GM18868 (cell line): ENCODE results near the gene MYL2.
A peak's percentile ranks its signal among the peaks of the same experiment; 100 is the strongest.

ENCODE experiments used
- ATAC-seq: cut with Tn5 transposase; IDR thresholded peaks from one replicate; pipeline ENCODE4 v1.9.1; 2021; ENCODE audit warnings: mild to moderate bottlenecking, moderate library complexity; ENCODE audit not compliant: unreplicated experiment

The MYL2 gene

DNA sequence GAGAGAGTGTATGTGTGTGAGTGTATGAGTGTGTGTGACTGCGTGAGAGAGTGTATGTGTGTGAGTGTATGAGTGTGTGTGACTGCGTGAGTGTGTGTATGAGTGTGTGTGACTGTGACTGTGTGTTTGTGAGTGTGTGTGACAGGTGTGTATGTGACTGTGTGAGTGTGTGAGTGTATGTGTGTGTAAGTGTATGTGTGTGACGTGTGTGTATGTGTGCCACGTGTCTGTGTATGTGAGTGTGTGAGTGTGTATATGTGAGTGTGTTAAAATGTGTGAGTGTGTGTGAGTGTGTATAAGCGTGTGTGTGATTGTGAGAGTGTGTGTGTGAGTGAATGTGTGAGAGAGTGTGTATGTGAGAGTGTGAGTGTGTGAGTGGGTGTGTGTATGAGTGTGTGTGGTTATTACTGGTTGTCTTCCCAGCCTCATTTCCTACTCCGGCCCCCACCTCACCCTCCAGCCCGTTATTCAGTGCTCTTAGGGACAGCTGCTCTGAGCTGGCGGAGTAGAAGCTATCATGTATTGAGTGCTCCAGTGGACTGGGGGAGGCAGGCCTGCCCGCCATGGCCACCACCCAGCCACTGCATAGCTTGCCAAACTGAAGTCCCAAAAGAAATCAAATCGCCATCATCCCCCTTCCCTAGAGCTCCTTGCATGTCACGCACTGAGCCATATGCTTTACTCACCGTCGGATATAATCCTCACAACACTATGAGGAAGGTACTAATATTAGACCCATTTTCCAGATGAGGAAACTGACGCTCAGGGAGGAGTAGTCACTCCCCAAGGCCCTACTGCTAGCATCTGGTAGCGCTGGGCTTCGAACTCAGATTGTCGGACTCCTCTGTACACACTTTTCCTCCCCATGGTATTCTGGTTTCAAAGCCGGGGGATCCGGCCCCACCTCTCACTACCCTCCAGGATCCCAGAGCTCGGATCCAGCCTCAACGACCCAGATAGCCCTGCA, 10.3 kb upstream of the MYL2 start:
- ATAC-seq: no peak

DNA sequence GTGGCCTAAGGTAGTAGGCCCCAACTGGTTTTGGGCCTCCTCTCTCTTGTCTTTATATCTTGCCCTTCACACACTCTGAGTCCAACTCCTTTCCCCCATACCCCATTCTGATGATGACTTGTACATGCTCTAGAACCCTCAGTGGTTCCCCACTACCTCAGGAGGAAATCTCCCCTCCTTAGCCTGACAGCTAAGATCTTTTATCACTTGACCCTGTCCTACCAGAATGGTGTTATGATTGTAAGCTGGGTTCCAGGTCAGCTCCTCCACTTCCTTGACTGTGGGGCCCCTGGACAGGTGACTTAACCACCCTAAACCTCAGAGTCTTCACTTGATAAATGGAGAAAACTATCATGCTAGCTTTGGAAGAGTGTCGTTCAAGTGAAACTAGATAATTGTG, 9.4 kb upstream of the MYL2 start:
- ATAC-seq: no peak

DNA sequence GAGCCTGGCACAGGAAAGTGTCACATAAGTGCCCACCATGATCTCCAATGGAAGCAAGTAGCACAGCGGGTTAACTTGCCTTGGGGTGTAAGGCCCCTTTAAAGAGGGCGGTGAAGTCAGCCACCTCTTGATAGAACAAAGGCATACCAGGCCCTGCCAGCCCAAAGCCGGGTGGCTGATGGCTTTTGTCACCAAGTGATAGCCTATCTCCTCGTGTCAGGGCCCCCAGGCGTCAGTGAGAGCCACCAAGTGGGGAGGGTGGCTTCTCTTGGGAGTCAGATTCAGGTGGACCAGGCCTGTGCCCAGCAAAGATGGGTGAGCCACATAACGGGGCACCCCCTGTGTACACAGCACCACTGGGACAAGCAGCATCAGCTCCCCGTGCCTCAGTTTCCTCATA, 8.3 kb upstream of the MYL2 start:
- ATAC-seq: no peak

DNA sequence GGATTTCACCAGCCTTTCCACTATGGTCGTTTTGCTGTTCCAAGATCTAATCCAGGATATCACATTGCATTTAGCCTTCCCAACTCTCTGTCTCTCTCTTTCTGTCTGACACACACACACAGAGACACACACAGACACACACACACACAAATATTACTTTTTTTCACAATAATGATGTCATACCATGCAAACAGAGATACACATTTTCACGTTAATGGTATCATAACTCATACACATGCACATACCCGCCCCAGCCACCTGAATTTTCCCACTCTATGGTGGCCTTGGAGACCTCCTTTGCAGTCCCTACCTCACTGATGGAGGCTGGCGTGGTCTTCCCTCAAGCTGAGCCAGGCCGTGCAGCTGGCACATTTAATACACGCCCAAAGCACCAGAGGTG, 7.2 kb upstream of the MYL2 start:
- ATAC-seq: no peak

DNA sequence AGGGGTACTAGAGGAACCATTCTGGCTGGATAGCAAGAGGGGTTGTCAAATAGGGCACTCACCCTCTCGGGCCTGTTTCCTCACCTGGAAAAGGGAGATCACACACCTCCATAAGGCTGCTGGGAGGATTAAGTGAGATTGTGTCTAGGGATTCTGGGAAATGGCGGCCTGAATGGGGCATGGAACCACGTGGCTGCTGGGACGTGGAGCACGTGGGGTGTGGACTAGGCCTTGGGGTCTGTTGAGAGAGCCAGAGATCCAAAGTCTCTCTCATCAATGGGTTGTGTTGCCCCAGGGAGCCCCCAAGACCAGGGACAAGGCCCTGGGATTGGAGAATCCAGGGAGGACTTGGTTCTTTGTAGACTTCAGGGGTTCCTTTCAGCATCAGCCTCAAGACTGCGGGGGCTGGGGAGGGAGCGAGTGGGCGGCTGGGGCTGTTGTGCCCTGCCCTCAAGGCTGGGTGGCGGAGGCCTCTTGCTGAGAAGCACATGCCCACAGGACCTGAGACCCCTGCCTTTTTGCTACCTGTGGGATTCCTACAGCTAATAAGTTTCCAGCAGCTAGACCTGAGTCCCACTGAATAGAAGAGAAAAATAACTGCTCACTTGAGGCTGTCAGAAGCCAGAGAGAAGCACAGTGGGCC, 3.4 kb upstream of the MYL2 start:
- no peak for ATAC-seq

DNA sequence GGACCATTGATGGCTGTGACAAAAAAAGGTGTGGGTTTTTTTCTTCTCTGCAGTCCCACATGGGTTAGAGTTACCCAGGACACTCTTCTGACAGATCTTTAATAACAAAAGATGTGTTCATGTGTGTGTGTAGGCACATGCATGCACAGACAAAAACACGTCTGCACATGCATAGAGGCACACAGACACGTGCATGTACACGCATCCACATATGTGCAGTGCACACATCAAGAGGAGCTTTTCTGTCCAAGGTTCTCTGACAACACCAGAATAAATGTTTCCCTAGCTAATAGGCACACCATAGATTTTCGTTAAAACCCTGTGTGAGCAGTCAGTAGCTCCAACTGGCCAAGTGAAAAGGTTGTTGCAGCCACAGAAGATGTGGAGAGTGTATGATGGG, 2.8 kb upstream of the MYL2 start:
- ATAC-seq: no peak

DNA sequence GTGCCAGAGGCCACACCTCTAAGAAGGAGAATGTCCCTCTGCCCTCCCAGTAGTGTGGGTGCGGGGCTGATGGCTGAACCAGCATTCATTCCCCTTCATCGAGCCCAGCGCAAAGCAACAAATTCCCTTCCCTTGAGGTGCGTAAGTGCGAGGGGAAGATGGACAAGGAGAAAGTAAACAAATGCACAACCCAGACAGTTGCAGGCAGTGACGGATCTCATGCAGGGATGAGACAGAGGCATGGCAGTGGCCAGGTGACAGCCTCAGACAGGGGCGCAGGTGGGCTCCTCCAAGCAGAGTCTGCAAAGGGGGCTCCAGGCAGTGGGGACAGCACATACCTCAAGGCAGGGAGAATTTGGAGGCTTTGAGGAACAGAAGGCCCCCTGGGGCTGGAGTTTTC, 2.3 kb upstream of the MYL2 start:
- ATAC-seq: no peak

DNA sequence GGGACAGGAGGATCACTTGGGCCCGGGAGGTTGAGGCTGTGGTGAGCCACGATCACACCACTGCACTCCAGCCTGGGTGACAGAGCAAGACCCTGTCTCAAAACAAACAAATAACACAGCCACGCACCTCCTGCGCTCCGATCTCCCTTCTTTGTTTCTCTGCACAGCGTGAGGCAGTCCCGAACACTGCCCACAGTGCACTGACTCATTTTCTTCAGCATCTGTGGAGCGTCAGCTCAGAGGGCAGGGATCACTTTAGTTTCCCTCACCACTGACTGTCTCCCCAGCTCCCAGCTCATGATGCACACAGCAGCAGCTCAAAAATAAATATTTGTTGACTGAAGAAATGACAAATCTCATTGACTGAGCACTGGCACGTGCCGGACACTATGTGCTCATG, 883 bp upstream of the MYL2 start:
- no peak for ATAC-seq

DNA sequence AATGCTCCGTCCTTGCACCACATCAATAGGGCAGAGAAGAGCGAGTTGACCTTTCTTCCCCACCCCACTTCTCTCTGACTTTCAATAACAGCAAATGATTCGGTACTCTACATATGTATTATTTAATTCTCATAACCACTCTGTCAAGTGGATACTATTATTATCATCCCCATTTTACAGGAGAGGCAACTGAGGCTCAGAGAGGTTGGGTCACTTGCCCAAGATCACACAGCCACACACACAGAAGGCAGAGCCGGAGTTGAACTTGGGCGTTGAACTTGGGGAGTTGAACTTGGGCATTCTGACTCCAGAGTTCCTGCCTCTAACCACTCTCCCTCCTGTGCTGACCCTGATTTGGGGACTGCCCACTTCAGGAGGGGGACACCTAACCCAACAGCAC, 659 bp downstream of the MYL2 start:
- no peak for ATAC-seq

DNA sequence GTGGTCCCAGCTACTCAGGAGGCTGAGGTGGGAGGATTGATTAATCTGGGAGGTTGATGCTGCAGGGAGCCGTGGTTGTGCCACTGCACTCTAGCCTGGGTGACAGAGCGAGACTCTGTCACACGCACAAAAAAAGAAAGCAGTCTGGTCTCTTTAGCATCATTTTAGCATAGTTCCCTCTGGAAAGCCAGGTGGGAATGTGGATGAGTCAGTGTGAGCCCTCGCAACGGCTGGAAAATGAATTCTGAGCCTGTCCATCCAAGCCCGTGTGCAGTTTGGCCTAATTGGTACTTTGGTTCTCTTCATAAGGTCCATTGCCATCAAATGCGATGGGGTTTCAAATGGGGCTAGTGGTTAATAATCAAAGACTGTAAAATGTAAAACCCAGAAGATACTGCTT, 2.4 kb downstream of the MYL2 start:
- no peak for ATAC-seq

DNA sequence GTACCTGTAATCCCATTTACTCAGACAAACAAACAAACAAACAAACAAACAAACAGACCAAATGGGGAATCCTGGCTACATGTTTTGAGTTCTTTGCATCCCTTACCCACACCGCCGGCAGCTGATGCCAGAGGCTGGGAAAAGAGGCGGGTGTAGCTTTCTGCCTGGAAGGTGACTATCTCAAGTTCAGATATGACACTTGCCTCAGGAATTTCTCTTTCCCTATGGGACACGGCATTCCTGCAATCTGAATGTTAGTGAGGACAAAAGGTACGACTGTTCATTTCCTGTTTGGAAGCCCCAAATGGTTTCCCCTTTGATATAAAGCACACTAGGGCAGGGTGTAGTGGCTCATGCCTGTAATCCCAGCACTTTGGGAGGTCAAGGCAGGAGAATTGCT, 2.9 kb downstream of the MYL2 start:
- ATAC-seq: no peak

DNA sequence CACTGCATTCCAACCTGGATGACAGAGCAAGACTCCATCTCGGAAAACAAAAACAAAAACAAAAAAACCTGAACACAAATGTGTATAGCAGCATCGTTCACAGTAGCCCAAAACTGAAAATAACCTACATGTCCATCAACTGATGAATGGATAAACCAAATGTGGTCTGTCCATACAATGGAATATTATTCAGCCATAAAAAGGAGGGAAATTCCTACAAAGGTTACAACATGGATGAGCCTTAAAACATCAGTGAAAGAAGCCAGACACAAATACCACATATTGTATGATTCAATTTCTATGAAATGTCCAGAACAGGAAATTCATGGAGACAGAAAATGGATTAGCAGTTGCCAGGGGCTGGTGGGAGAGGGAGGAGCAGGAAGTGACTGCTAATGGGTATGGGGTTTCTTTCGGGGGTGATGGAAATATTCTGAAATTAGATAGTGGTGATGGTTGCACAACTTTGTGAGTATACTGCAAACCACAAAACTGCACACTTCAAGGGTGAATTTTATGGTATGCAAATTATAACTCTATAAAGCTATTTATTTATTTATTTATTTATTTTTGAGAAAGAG, 4.0 kb downstream of the MYL2 start:
- no peak for ATAC-seq

DNA sequence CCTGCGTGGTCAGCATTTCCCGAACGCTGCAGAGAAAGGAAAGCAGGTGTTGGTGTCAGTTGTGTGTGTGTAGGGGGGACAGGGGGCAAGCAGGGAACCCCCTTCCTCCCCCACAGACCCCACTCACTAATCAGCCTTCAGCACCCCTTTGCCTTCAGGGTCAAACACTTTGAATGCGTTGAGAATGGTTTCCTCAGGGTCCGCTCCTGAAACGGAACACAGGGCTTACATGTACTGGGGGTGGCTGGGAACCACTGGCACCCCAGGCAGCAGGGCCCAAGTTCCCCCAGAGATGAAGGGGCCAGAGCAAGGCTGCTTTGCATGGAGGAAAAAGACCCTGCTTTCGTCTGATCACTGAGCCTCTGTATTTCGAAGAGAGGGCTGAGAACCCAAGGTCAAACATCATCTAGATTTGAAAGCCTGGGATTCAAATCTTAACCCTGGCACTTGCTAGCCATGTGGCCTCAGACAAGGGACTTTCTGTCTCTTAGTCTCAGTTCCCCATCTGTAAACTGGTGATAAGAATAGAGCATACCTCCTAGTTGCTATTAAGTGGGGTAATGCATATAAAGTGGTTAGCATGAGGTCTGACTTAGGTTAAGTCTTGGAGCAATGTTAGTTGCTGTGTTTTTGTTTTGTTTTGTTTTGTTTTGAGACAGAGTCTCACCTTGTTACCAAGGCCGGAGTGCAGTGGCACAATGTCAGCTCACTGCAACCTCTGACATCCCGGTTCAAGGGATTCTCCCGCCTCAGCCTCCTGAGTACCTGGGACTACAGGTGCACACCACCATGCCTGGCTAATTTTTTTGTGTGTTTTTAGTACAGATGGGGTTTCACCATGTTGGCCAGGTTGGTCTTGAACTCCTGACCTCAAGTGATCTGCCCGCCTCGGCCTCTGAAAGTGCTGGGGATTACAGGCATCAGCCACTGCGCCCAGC, 7.0 kb downstream of the MYL2 start:
- ATAC-seq: peak; percentile 95

DNA sequence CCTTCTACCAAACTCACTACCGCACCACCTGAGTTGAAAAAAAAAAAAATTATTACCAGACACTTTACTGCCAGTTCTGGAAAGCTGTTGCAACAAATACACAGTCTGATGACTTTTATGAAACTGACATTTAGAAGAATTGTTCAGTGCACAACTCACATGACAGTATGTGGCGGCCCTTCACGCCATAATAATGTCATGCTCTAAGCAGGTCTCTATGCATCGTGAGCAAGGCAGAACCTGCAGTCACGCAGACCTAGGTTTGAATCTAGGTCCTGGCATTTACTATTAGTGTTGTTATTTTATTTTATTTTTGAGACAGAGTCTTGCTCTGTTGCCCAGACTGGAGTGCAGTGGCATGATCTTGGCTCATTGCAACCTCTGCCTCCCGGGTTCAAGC, 8.1 kb downstream of the MYL2 start:
- ATAC-seq: no peak

DNA sequence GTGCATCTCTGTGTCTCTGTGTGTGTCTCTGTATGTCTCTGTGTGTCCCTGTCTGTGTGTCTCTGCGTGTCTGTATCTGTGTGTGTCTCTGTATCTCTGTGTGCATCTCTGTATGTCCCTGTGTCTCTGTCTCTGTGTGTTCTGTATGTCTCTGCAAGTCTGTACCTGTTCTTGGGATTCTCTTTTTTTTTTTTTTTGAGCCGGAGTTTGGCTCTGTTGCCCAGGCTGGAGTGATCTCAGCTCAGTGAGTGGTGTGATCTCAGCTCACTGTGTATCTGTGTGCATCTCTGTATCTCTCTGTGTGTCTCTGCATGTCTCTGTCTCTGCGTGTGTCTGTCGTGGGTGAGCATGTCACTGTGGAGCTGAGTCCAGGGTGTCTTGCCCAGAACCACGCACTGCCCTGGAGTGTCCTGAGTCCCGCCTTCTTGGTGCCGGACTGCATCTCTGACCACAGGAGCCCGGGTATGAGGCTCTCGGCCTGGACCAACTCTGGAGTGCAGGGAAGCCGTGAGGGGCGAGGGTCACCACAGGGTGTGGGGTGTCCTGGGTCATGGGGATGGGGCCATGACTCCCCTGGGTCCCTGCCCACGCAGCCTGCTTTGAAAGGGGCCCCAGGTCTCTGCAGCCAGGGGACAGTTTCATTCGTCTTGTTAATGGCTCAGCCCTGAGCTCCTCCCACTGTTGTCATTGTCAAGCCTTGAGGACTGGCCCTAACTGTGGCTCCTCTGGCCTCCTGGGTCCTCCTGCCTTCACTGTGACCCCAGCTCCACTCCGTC, 11.8 kb downstream of the MYL2 start:
- no peak for ATAC-seq

DNA sequence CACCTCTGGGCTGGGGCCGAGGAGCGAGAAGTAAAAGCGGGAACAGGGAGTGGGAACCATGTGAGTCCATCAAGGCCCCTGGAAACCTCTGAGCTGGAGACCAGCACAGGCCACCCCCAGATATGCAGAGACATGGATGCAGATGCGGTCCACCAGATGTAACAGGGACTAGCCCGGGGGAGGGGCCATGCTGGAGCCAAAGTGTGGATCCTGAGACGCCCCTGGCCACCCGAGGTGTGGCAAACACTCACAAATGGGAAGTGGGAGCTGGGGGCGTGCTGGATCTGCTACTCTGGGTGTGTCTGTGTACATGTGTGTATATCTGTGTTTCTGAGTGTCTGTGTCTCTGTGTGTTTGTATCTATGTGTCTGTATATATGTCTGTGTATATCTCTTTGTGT, 12.8 kb downstream of the MYL2 start:
- ATAC-seq: no peak

DNA sequence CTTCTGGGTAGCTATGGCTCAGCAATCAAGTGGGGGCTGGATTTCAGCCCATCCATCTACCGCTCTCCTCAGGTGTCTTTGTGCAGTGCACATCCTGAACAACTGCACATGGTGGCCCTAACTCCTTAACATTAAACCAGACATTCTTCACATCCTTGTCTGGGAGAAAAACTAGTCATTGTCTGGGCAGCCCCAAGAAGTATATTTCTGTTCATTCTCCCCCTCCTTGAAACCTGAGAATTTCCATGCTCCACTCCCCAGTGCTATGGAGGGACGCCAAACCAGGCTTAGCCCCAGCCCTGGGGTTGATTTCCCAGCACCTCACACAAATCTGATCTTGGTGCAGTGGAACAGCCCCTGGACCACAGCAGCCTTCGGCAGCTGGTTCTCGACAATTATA, 13.4 kb downstream of the MYL2 start:
- no peak for ATAC-seq

DNA sequence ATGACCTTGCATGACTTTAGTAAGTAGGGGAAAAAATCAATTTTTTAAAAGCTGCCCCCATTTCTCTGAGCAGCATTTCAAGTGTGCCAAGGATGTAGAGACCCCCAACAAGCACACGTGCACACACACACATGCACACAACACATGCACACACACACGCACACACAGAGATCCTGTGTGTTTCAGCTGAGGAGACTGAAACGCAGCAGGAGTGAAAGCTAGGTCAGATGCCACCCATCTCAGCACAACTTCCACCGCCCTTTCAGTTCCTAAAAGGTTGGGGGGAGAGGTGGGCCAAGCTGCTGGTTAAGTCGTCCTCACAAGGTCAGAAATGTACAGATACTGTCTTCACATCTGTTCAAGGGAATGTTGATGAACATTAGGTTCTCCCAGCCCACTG, 13.9 kb downstream of the MYL2 start:
- ATAC-seq: no peak

DNA sequence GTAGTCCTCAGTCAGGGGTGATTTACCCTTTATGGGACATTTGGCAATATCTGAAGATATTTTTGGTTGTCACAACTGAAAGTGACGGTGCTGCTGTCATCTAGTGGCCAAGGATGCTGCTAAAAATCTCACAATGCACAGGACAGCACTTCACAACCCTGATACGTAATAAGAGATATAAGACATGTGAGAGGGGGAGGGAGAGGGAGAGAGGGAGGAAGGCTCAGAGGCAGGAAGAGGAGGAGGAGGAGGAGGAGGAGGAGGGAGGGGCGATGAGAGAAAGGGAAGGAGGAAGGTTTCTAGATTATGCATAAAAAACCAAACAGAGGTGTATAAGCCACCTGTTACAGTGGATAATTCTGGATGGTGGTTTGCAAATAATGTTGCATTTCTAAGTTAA, 14.3 kb downstream of the MYL2 start:
- ATAC-seq: peak; percentile 60

DNA sequence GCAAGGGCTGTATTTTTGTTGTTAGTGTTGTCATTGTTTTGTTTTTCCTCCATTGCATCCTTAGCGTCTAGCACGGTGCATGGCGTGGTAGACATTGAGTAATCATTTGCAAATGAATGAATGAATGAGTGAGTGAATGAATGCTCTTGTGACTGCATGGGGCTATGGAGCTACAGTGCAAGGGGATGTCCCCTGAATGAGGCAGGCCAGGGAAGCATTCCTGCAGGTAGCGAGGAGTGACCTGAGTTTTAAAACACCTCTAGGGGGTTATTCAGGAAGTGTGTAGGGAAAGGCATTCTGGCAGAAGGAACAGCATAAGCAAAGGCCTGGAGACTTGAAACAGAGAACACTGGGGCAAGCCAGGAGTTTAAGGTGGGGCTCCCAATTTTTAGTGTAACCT, 16.9 kb downstream of the MYL2 start:
- ATAC-seq: no peak
